ENCODE results near the gene PARP16. TPM values are rescaled to one million over a fixed set of nuclear protein-coding genes. Genes with fewer than 3 reads are reported as not detected.

PARP16 gene
- total RNA-seq, 1 experiment from 2014 or later: 9.7 TPM

- H3K27ac ChIP-seq (ENCODE audit: low read depth, low read length): no peak overlapping the region
- TF ChIP-seq CBX3 (IDR thresholded peaks at IDR 0.05; ENCODE audit: low read depth) (no peak), EZH2phosphoT487 (IDR thresholded peaks at IDR 0.05; ENCODE audit: borderline replicate concordance) (no peak), ELF1 (IDR thresholded peaks at IDR 0.05; ENCODE audit: borderline replicate concordance, low read depth) (no peak), JUND (IDR thresholded peaks at IDR 0.05) (no peak), RAD21 (IDR thresholded peaks at IDR 0.05; ENCODE audit: low read depth) (no peak), EGR1 (IDR thresholded peaks at IDR 0.05; ENCODE audit: low read depth) (no peak), ZFX (IDR thresholded peaks at IDR 0.05) (no peak), FOSL1 (IDR thresholded peaks at IDR 0.05; ENCODE audit: low read depth) (no peak), ZNF274 (IDR thresholded peaks at IDR 0.05; ENCODE audit: low read depth, low read length) (no peak), TCF7L2 (IDR thresholded peaks at IDR 0.05; ENCODE audit: borderline replicate concordance, extremely low read depth, insufficient read depth, insufficient read length) (no peak)
- TF ChIP-seq, protein P1, sequence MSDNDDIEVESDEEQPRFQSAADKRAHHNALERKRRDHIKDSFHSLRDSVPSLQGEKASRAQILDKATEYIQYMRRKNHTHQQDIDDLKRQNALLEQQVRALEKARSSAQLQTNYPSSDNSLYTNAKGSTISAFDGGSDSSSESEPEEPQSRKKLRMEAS (IDR thresholded peaks at IDR 0.05): no peak
- RAD21 ChIA-PET (ENCODE audit: low non-redundant PET in 1 of 2, low total read pairs in 2 of 2, uncharacterized antibody in 2 of 2, unreplicated experiment in 2 of 2): no interaction called here
- no peaks in the 10 kb centered on the region for H3K4me1 ChIP-seq (ENCODE audit: control insufficient read depth in 1 of 2, insufficient read depth in 2 of 2, low read length in 2 of 2)
- H3K27me3 ChIP-seq (ENCODE audit: insufficient read depth, low read length): no peaks in the 10 kb centered on the region
- no peaks in the 10 kb centered on the region for H3K79me2 ChIP-seq (ENCODE audit: insufficient read depth, low read length)
- no peak overlapping the region for H2AFZ ChIP-seq (ENCODE audit: low read depth, low read length, poor library complexity, severe bottlenecking)
- H3K9me3 ChIP-seq (ENCODE audit: control insufficient read depth in 1 of 2, insufficient read depth in 1 of 2, low read depth in 1 of 2, low read length in 2 of 2): no peaks in the 10 kb centered on the region
- CTCF ChIA-PET: interaction anchor here (2.3 kb wide), 1 partner anchor 12 kb away, joined by 7 read pairs; the partner anchor contains the start of gene CILP
- H3K4me3 ChIP-seq (replicated peaks in 1 of 2; ENCODE audit: low read depth in 1 of 2, low read length in 2 of 2): no peak overlapping the region
- no peak for ATAC-seq
- DNase-seq (ENCODE audit: low read depth, low spot score): no peak
- BruUV-seq (replicated peaks): no TSS peak
- no peak overlapping the region for H3K9ac ChIP-seq (ENCODE audit: low read length)
- H4K20me1 ChIP-seq (ENCODE audit: insufficient read depth): no peaks in the 10 kb centered on the region
- POLR2A ChIA-PET: no interaction called here
- no peaks in the 10 kb centered on the region for H3K36me3 ChIP-seq (ENCODE audit: control insufficient read depth in 1 of 2, insufficient read depth in 2 of 2, low read length in 2 of 2)
- intact Hi-C loops (cut with micrococcal nuclease): no loop called here
- H3K9me2 ChIP-seq (ENCODE audit: insufficient read depth): no peaks in the 10 kb centered on the region
- no peak overlapping the region for H3K4me2 ChIP-seq (ENCODE audit: low read length)
These were observed 62.7 kb downstream of the PARP16 start for GRCh38 chr15:65223996-65224395.

- no peaks in the 10 kb centered on the region for H3K27me3 ChIP-seq (ENCODE audit: insufficient read depth, low read length)
- H3K4me2 ChIP-seq (ENCODE audit: low read length): no peak overlapping the region
- no peaks in the 10 kb centered on the region for H3K79me2 ChIP-seq (ENCODE audit: insufficient read depth, low read length)
- H3K27ac ChIP-seq (ENCODE audit: low read depth, low read length): no peak overlapping the region
- no peak for TF ChIP-seq POLR2AphosphoS5 (IDR thresholded peaks at IDR 0.05; ENCODE audit: low read depth, low read length)
- TF ChIP-seq JUND (IDR thresholded peaks at IDR 0.05): no peak
- TF ChIP-seq TCF7L2 (IDR thresholded peaks at IDR 0.05; ENCODE audit: borderline replicate concordance, extremely low read depth, insufficient read depth, insufficient read length): no peak
- TF ChIP-seq, protein P2, sequence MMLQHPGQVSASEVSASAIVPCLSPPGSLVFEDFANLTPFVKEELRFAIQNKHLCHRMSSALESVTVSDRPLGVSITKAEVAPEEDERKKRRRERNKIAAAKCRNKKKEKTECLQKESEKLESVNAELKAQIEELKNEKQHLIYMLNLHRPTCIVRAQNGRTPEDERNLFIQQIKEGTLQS (IDR thresholded peaks at IDR 0.05): no peak
- no peak for TF ChIP-seq EZH2phosphoT487 (IDR thresholded peaks at IDR 0.05; ENCODE audit: borderline replicate concordance)
- no peak for TF ChIP-seq SIN3A (IDR thresholded peaks at IDR 0.05; ENCODE audit: low read depth)
- TF ChIP-seq CEBPB (IDR thresholded peaks at IDR 0.05; ENCODE audit: low read depth): no peak
- TF ChIP-seq EGR1 (IDR thresholded peaks at IDR 0.05; ENCODE audit: low read depth): no peak
- TF ChIP-seq RAD21 (IDR thresholded peaks at IDR 0.05; ENCODE audit: low read depth): no peak
- no peak for TF ChIP-seq ELF1 (IDR thresholded peaks at IDR 0.05; ENCODE audit: borderline replicate concordance, low read depth)
- TF ChIP-seq FOSL1 (IDR thresholded peaks at IDR 0.05; ENCODE audit: low read depth): no peak
- TF ChIP-seq, protein P3, sequence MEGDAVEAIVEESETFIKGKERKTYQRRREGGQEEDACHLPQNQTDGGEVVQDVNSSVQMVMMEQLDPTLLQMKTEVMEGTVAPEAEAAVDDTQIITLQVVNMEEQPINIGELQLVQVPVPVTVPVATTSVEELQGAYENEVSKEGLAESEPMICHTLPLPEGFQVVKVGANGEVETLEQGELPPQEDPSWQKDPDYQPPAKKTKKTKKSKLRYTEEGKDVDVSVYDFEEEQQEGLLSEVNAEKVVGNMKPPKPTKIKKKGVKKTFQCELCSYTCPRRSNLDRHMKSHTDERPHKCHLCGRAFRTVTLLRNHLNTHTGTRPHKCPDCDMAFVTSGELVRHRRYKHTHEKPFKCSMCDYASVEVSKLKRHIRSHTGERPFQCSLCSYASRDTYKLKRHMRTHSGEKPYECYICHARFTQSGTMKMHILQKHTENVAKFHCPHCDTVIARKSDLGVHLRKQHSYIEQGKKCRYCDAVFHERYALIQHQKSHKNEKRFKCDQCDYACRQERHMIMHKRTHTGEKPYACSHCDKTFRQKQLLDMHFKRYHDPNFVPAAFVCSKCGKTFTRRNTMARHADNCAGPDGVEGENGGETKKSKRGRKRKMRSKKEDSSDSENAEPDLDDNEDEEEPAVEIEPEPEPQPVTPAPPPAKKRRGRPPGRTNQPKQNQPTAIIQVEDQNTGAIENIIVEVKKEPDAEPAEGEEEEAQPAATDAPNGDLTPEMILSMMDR (IDR thresholded peaks at IDR 0.05 in 2 of 3, conservative IDR thresholded peaks at IDR 0.05 in 1 of 3; ENCODE audit: borderline replicate concordance in 1 of 3, insufficient read depth in 1 of 3, low read depth in 2 of 3, low read length in 2 of 3): no peak
- no peak for TF ChIP-seq ZNF274 (IDR thresholded peaks at IDR 0.05; ENCODE audit: low read depth, low read length)
- ATAC-seq (no peak), DNase-seq (ENCODE audit: low read depth, low spot score) (no peak)
- ChIA-PET CTCF (interaction anchor here (2.3 kb wide), 1 partner anchor 11 kb away, joined by 7 read pairs; the partner anchor contains the start of gene CILP), POLR2A (no interaction called here), RAD21 (ENCODE audit: low non-redundant PET in 1 of 2, low total read pairs in 2 of 2, uncharacterized antibody in 2 of 2, unreplicated experiment in 2 of 2) (no interaction called here)
- H2AFZ ChIP-seq (ENCODE audit: low read depth, low read length, poor library complexity, severe bottlenecking): no peak overlapping the region
- no TSS peak for BruUV-seq (replicated peaks)
- no peaks in the 10 kb centered on the region for H3K9me3 ChIP-seq (ENCODE audit: control insufficient read depth in 1 of 2, insufficient read depth in 1 of 2, low read depth in 1 of 2, low read length in 2 of 2)
- no peaks in the 10 kb centered on the region for H3K36me3 ChIP-seq (ENCODE audit: control insufficient read depth in 1 of 2, insufficient read depth in 2 of 2, low read length in 2 of 2)
- H3K9ac ChIP-seq (ENCODE audit: low read length): no peak overlapping the region
- H3K4me1 ChIP-seq (ENCODE audit: control insufficient read depth in 1 of 2, insufficient read depth in 2 of 2, low read length in 2 of 2): no peaks in the 10 kb centered on the region
- no peaks in the 10 kb centered on the region for H4K20me1 ChIP-seq (ENCODE audit: insufficient read depth)
- no peaks in the 10 kb centered on the region for H3K9me2 ChIP-seq (ENCODE audit: insufficient read depth)
- intact Hi-C loops (cut with micrococcal nuclease): no loop called here
- no peak overlapping the region for H3K4me3 ChIP-seq (replicated peaks in 1 of 2; ENCODE audit: low read depth in 1 of 2, low read length in 2 of 2)
These were observed 63.8 kb downstream of the PARP16 start for GRCh38 chr15:65222891-65223290.

Measured in HCT116 (cell line).